Heart right ventricle (tissue), 16 donors: ENCODE results near the gene TNNT3. TPM values are rescaled to one million over a fixed set of nuclear protein-coding genes. Genes with fewer than 3 reads are reported as not detected.
A peak's percentile ranks its signal among the peaks of the same experiment; 100 is the strongest.
"Not testable (repeated sequence)": the region's sequence is repeated elsewhere in the genome, so short reads cannot be mapped to it uniquely, and the experiment has no call there.

ENCODE experiments used
- ATAC-seq, 8 donors: fragments of 200-7000 bp; cut with Tn5 transposase; one replicate each; pipeline ENCODE4 v1.9.1; 2020; ENCODE audit warnings: mild to moderate bottlenecking in 8 of 8, moderate library complexity in 8 of 8, moderate number of reproducible peaks in 1 of 8
- DNase-seq, 2 donors: peaks; one replicate each; pipeline ENCODE4 v3.0.0-alpha.2; 2020
- H3K27ac ChIP-seq, 10 donors: fragments of 200-600 bp; sonication (generic) in 2 of 10; one replicate each; pipeline versions ENCODE4 v1.5.0 to v1.8.0; 2020 to 2022; ENCODE audit warnings: mild to moderate bottlenecking in 3 of 10
- H3K27me3 ChIP-seq, 7 donors: fragments of 200-600 bp; one replicate each; pipeline ENCODE4 v1.8.0; 2021 to 2022; ENCODE audit warnings: mild to moderate bottlenecking in 2 of 7
- H3K36me3 ChIP-seq, 9 donors: fragments of 200-600 bp; sonication (generic) in 1 of 9; one replicate each; pipeline versions ENCODE4 v1.5.0 to v1.8.0; 2020 to 2022; ENCODE audit warnings: mild to moderate bottlenecking in 2 of 9
- H3K4me1 ChIP-seq, 9 donors: fragments of 200-600 bp; sonication (generic) in 1 of 9; one replicate each; pipeline versions ENCODE4 v1.5.0 to v1.8.0; 2020 to 2022; ENCODE audit warnings: mild to moderate bottlenecking in 4 of 9
- H3K4me3 ChIP-seq, 10 donors: fragments of 200-600 bp; sonication (generic) in 2 of 10; one replicate each; pipeline versions ENCODE4 v1.5.0 to v1.8.0; 2020 to 2022; ENCODE audit warnings: mild to moderate bottlenecking in 7 of 10, moderate library complexity in 2 of 10
- H3K9me3 ChIP-seq, 11 donors: fragments of 200-600 bp in 10 of 11; sonication (generic) in 2 of 11; one replicate each; pipeline versions ENCODE4 v1.5.0 to v1.8.0; 2013 to 2022; ENCODE audit warnings: mild to moderate bottlenecking in 2 of 11, control low read depth in 1 of 11, moderate library complexity in 1 of 11
- CTCF ChIP-seq, 9 donors: fragments of 200-600 bp; sonication (generic) in 2 of 9; IDR thresholded peaks; one replicate each; pipeline versions ENCODE4 v1.5.0 to v1.8.0; 2021 to 2022; ENCODE audit warnings: antibody characterized with exemption in 9 of 9, mild to moderate bottlenecking in 5 of 9, moderate library complexity in 1 of 9
- WGBS, 2 donors: extraction: QIAGEN DNeasy Blood & Tissue Kit; methylation state at CpG; one replicate each; pipeline ENCODE4 v1.1.7; 2013; ENCODE audit warnings: inconsistent platforms in 1 of 2; 5-methylcytosine and 5-hydroxymethylcytosine counted together
- intact Hi-C, 10 donors: fragments of 100-400 bp; cut with DNase I; formaldehyde crosslinking; loops; one replicate each; pipeline versions ENCODE4 v1.11.1 to v1.14.2; 2022
- polyA plus RNA-seq, 2 donors: library from polyadenylated mRNA; stranded (reverse); fragments of 200-250 nt; gene quantifications; one replicate each; pipeline ENCODE4 v1.2.3, GENCODE V29; 2013
- total RNA-seq, 10 donors: library from RNA; stranded (reverse); fragmentation: NEBNext Ultra II Directional in 3 of 10; extraction: Animal tissue kit (Norgen Biotek cat#: 25700) in 3 of 10; gene quantifications; one replicate each; pipeline versions ENCODE4 v1.2.1 to v1.2.4, GENCODE V29; 2021 to 2023
- donor health status: Arrhythmogenic right ventricular cardiomyopathy.
- donor health status: ischemic (EF 13 %, LVEDD 7.1; RV severe dilation, severe dysfunction).
- donor health status: healthy with polysubstance abuse.
- donor health status: DM: no; HTN: yes; CAD: no.
- donor health status: DM: no; HTN: no; CAD: no.
- donor health status: ischemic (EF 25% LVEDD 6.9; RV normal size, moderate dysfunction).
- donor health status: ischemic (EF 25% LVEDD 5.7; RV mildly dilated, moderate dysfunction).
- donor health status: healthy.
- donor health status: DM: yes; HTN: yes; CAD: no.
- donor health status: Ischemic cardiomyopathy.
- donor health status: ischemic (EF 35%, LVEDD 5.7; RV mildly dilated, moderate dysfunction).
- donor health status: nonischemic (EF 11% LVEDD 7.7; RV severe dilation, severe dysfunction).
- donor health status: DM: yes; HTN: yes; CAD: no.
- donor health status: PGD.
- donor health status: ischemic (EF 29% LVEDD 5.4; RV normal size, mild dysfunction).
- donor health status: nonischemic (EF 23%, LVEDD 6.1; RV moderate dilation, normal function).

Gene TNNT3
- total and polyA plus RNA-seq, 12 donors: 12.5 to 49.9 (median 44.4) TPM

DNA sequence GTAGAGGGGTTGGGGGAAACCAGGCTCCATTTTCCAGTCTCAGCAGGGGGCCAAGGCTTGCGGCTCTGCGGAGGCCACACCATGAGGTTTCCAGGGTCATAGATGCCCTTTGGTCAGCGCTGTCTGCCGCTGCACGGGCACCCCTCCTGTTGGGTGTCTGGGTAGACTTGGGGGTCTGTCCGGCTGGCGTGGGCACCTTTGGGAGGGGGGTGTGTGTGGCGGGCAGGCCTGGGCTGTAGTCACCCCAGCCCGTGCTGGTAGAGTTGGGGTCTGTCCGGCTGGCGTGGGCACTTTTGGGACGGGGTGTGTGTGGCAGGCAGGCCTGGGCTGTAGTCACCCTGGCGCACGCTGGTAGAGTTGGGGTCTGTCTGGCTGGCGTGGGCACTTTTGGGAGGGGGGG, 48.0 kb upstream of the TNNT3 start:
- no peak for TF ChIP-seq CTCF (IDR thresholded peaks at IDR 0.05)
- peak in 1 of 2 donors; percentile 6 for DNase-seq
- Histone ChIP-seq H3K9me3 (no peaks in the 10 kb centered on the region), H3K4me1 (peaks cover under 1 to 64% (median 28%) of the 10 kb centered on the region in 9 donors), H3K4me3 (peak overlapping the region in 9 of 10 donors; percentile 29 to 59 (median 55)), H3K27me3 (peaks cover 0 to 12% (median 5%) of the 10 kb centered on the region in 7 donors), H3K36me3 (peaks cover 0 to 3% (median 0%) of the 10 kb centered on the region in 9 donors), H3K27ac (peak overlapping the region in 9 of 10 donors; percentile 22 to 90 (median 78))
- 83 to 85% methylated on average over 15 of the region's 15 CpGs for WGBS, 2 donors
- no peak for ATAC-seq
- intact Hi-C loops: no loop called here

GRCh38 chr11:1872267-1872985, 47.1 kb upstream of the TNNT3 start:
- Histone ChIP-seq H3K9me3 (no peaks in the 10 kb centered on the region), H3K27ac (peak overlapping the region in 8 of 10 donors; percentile 40 to 84 (median 68)), H3K27me3 (peaks cover 0 to 12% (median 5%) of the 10 kb centered on the region in 7 donors), H3K4me1 (peaks cover 9 to 67% (median 36%) of the 10 kb centered on the region in 9 donors), H3K4me3 (peak overlapping the region in 8 of 10 donors; percentile 7 to 59 (median 42)), H3K36me3 (no peaks in the 10 kb centered on the region)
- no peak for TF ChIP-seq CTCF (IDR thresholded peaks at IDR 0.05)
- DNase-seq (peak in 1 of 2 donors; percentile 10), ATAC-seq (peak in 1 of 8 donors; percentile 2)
- 82 to 83% methylated on average over 24 to 25 of the region's 25 CpGs for WGBS, 2 donors
- intact Hi-C loops: no loop called here

DNA sequence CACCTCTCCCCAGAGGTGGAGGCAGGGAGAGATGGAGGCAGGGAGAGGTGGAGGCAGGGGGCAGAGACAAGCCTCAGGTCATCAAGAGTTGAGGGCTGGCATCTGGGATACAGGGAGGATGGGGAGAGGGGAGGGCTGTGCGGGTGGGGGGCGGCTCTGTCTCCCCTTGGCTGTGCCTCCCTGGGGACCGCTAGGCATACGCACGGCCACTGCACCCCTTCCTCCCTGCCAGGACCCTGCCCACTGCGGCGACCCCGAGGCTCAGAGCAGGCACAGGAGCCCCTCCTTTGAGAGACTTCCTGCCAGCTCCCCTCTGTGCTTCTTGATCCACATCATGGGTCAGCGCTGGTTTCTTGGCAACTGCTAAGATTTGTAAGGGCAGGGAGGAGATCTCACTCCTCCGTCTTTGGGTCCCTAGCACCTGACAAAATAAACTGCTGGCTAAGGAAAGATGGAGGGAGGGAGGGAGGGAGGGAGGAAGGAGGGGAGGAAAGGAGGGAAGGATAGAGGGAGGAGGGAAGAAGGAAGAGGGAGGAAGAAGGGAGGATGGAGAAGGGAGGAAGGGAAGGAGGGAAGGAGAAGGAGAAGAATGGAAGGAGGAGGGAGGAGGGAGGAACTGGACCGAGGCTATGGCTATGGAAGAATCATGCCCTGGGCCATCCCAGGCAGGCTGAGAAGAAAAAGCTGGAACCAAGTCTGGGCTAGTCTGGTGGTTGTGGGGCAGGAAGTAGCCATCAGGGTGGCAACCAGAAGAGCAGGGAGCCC, 46.3 kb upstream of the TNNT3 start:
- no peaks in the 10 kb centered on the region for H3K36me3 ChIP-seq
- WGBS, 2 donors: 34 to 48% methylated on average over 9 to 11 of the region's 11 CpGs
- no peak for TF ChIP-seq CTCF (IDR thresholded peaks at IDR 0.05)
- H3K27me3 ChIP-seq: peaks cover 0 to 12% (median 5%) of the 10 kb centered on the region in 7 donors
- ATAC-seq (peak in 5 of 8 donors; percentile 6 to 36 (median 11)), DNase-seq (peak in 1 of 2 donors; percentile 32)
- intact Hi-C loops: no loop called here
- H3K27ac ChIP-seq: peak overlapping the region in 9 of 10 donors; percentile 39 to 84 (median 66)
- peak overlapping the region in 8 of 10 donors; percentile 7 to 55 (median 32) for H3K4me3 ChIP-seq
- H3K4me1 ChIP-seq: peaks cover 17 to 66% (median 43%) of the 10 kb centered on the region in 9 donors
- no peaks in the 10 kb centered on the region for H3K9me3 ChIP-seq

- DNase-seq, H3K36me3 ChIP-seq, ATAC-seq, H3K9me3 ChIP-seq, intact Hi-C loops, H3K27me3 ChIP-seq: not testable (repeated sequence)
- WGBS, 2 donors: 91 to 92% methylated on average over 16 to 17 of the region's 17 CpGs
- peaks cover 17 to 63% (median 47%) of the 10 kb centered on the region in 9 donors for H3K4me1 ChIP-seq
- peak overlapping the region in 3 of 10 donors; percentile 15 to 55 (median 34) for H3K4me3 ChIP-seq
- H3K27ac ChIP-seq: peak overlapping the region in 7 of 10 donors; percentile 10 to 84 (median 66)
Measured at GRCh38 chr11:1873813-1874150, 45.7 kb upstream of the TNNT3 start.

DNA sequence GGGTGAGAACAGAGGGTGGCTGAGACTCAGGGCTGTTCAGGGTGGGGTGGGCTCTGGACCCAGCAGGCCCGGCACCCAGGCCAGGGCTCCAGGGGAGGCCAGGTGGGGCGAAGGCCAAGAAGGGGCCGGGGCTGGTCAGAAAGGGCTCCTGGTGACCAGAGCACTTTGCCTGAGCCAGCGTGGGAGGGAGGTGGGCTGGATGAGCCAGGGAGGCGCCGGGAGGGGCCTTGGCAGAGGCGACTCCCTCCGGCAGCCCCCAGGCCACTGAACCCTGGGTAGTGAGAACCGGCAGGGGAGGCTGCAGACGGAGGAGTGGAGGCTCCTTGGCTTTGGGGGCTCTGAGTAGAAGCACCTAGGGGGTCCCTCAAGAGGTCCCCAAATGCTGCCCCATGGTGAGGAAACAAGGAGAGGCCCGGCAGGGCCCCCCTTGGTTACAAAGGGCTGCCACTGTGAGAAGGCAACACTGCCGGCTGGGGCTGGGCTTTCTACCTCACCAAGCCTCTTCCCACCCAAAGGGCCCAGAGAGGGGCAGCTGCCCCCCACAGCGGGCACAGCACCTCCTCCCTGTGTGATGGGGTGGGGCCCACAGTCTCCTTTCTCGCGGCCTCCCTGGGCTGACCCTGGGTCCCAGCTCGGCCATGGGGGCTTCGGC, 44.9 kb upstream of the TNNT3 start:
- intact Hi-C loops: loop anchor here in 1 of 10 donors (5.0 kb wide), 1 partner anchor 32 kb away; no protein-coding TSS in a partner anchor
- WGBS, 2 donors: 70 to 76% methylated on average over 15 to 17 of the region's 17 CpGs
- peak in 1 of 2 donors; percentile 31 for DNase-seq
- H3K27me3 ChIP-seq, ATAC-seq, H3K36me3 ChIP-seq, H3K9me3 ChIP-seq: not testable (repeated sequence)
- peak overlapping the region in 5 of 10 donors; percentile 11 to 28 (median 21) for H3K4me3 ChIP-seq
- peaks cover 17 to 69% (median 54%) of the 10 kb centered on the region in 9 donors for H3K4me1 ChIP-seq
- peak overlapping the region; percentile 66 to 100 (median 94) for H3K27ac ChIP-seq
